K562 treated with DMSO at 1 percent for 24 hours (cell line): ENCODE results near the gene SF1. TPM values are rescaled to one million over a fixed set of nuclear protein-coding genes. Genes with fewer than 3 reads are reported as not detected.

Experiments
- total RNA-seq: library from RNA; unstranded; fragments of 300-600 nt; gene quantifications from 2 replicates; pipeline ENCODE4 v1.2.3, GENCODE V29; 2022; ENCODE audit warnings: low read depth; ENCODE audit not compliant: insufficient read depth

SF1 gene, protein sequence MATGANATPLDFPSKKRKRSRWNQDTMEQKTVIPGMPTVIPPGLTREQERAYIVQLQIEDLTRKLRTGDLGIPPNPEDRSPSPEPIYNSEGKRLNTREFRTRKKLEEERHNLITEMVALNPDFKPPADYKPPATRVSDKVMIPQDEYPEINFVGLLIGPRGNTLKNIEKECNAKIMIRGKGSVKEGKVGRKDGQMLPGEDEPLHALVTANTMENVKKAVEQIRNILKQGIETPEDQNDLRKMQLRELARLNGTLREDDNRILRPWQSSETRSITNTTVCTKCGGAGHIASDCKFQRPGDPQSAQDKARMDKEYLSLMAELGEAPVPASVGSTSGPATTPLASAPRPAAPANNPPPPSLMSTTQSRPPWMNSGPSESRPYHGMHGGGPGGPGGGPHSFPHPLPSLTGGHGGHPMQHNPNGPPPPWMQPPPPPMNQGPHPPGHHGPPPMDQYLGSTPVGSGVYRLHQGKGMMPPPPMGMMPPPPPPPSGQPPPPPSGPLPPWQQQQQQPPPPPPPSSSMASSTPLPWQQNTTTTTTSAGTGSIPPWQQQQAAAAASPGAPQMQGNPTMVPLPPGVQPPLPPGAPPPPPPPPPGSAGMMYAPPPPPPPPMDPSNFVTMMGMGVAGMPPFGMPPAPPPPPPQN
- total RNA-seq: 112 and 115 TPM in 2 replicates

DNA sequence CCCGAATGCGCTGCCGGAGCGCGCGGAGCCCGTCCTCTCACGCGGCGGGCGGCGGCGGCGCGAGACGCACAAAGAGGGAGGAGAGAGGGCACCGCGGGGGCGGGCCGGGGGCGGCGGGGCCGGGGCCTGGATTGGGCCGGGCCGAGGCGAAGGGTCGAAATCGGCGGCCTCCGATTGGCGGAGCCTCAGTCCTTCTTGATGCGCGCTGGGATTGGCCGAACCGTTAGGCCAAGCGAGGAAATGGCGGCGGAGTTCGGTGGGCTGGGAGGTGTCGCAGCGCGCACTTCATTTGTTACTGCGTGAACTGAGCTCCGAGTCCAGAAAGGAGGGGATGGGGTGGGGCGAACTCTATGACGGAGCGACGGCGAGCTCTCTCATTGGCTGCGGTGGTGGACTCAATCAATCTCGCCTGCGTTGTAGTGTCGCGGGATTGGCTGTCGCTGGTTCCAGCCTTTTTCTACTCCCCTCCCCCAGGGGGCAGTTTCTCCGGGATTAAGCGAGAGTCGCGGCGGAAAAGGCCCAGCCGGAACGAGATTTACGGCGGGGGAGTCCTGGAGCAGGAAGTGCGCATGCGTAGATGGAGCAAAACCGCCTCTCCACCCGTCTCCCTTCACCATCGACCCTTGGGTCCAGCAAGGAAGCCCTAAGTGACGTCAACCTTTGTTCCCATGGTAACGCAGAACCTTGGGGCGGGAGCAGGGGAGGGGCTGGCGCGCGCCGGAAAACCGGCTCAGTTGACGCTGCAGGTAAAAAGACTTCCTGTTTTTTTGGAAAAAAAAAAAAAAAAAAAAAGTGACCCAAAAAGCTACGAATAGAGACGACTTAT is at the start of gene SF1:
Gene SF1, minus strand, starts transcription at position 70 of the 826 bp plus-strand sequence. CDS start 150 bp downstream, outside the sequence.

DNA sequence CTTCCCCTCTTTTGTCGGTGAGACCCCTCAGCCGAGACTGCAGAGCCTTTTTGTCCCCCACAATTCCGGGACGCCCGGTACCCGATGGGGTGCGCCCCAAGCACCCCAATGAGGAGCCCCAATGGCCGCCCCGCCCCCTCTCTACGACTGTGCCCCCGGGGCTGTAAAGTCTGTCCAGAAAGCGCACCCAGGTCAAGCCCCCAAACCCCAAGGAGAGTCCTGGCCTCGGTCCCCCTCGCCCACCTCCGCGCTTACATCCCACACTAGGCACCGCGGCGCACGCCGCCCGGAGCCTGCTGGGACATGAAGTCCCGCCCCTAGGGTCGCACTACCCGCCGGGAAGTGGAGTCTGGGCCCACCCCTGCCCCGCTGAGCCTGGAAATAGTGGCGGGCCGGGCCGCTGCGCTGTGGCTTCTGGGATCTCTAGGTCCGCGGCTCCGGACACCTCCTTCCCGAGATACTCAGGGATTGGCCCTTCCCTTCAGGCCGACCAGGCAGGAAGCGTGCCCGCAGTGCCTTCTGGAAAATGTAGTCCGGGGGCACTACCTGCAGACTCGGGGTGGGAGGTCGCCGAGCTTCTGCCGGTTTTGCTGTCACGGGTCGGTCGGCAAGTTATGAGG is 32.0 kb upstream of the SF1 start, which contains the start of gene MEN1:
Gene MEN1, minus strand, starts transcription at position 281 of the 620 bp plus-strand sequence. CDS start 442 bp downstream, outside the sequence.

DNA sequence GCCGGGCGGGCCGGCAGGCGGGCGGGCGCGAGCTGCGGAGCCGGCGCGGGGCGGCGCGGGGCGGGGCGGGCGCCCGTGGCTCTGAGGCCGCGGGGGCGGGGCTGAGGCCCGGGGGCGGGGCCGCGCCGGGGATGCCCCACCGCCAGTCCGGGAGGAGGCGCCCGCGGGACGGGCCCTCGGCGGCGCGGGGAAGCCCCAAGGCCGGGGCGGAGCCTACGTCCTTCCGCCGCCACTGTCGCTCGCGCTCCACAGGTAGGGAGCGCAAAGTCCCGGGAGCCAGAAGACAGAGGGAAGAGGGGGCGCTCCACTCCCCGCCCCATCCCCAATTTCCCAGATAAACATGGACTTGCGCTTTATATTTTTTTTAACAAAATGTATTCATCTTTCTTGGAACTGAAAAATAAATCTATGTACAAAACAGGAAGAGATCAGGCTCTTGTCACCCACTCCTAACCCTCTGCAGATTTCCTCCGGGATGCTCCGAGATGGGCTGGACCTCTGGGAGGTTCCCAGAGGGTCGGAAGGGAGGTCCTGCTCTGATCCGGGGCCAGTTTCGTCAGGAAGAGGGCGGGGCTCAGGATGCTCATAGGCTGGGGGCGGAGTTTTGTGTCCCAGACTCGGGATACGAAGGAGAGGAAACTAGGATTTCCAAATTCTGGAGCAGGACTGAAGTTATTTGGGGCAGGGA is 25.0 kb upstream of the SF1 start, which contains the start of gene MAP4K2:
Gene MAP4K2, minus strand, starts transcription at position 57 of the 688 bp plus-strand sequence. CDS start 65 bp downstream, outside the sequence.

DNA sequence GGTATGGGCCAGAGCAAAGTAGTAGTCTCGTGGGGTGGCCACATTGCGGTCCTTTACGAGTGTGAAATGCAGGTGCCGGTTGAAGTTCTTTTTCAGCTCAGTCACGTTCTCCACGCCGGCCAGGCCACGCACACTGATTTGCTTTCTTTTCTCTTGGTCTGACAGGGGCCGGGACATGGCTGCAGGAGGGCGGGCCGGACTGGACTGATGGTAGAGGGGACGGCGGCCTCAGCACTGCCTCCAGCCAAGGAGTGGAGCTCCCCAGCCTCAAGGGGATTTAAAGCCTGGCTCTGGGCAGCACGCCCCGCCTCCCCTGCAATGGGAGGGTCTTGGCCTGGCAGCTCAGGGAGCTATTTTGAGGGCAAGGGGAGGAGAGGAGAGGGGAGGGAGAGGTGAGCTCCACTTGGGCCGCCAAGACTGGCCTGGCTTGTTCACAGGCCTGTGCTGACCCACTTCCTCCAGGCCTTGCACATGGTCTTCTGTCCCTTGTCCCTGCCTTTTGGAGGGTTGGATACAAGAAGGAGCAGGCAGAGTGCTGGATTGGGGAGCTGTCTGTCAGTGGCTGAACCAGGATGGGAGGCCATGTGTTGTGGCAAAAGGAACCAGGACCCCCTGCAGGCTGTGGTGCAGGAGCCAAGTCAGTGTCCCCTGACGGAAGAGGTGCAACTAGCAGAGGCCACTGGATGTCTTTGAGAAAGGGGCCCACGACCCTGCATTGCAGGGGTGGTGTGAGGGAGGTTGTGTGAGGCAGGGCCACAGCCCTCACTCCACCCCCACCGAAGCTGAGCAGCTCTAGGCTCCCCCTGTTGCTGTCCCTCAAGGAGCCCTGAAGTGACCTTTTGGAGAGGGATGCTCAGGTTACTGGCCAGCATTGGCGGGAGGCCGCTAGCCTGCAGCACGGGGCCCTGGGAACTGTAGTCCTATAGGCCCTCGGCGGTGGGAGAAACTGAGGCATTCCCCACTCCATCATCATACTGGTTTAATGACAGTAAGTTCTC is 18.3 kb downstream of the SF1 start, which contains the start of gene PYGM:
Gene PYGM, minus strand, starts transcription at position 253 of the 998 bp plus-strand sequence. Its CDS starts 76 bp downstream, at position 177.

DNA sequence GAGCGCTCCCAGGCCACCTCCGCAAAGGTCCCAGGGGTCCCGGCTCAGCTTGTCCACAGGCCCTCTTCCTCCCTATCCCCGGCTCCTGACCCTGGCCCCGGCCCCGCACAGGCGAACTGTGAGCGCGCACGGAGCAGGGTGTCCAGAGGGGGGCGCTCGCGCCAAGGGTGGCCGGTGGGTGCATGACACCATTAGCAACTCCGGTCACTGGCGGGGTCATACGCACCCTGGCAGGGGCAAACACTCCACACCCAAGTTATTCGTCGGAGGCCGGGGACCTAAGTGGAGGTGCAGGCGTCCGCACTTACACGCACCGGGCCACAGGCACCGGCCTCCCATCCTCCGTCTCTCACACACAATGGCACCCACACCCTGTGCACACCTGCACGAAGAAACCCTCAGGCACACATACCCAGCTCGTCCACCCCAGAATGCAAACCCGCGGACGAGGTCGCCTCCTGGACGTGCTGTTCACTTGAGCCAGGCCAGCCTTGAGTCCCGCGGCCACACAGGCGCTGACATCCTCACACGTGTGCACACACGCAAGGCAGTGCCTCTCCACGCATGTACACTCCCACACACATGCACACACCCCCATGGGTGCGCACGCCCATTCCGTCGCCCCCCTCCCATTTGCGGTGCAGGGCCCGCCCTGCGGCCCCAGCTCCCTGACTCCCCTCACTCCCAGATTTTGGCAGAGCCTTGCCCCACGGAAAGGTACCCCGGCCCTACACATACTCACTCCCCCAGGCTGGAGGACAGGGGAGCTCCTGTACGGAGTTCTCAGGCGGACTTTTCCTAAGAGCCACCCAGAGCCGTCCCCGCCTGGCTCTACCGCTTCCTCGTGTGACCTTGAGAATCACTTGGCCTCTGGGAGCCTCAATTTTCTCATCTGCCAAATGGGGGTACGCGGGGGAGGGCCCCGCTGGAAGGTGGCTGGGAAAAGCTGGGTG is 34.5 kb downstream of the SF1 start, which contains the start of gene RASGRP2:
Gene RASGRP2, minus strand, starts transcription at position 552 of the 953 bp plus-strand sequence. CDS start 1,276 bp downstream, outside the sequence.

DNA sequence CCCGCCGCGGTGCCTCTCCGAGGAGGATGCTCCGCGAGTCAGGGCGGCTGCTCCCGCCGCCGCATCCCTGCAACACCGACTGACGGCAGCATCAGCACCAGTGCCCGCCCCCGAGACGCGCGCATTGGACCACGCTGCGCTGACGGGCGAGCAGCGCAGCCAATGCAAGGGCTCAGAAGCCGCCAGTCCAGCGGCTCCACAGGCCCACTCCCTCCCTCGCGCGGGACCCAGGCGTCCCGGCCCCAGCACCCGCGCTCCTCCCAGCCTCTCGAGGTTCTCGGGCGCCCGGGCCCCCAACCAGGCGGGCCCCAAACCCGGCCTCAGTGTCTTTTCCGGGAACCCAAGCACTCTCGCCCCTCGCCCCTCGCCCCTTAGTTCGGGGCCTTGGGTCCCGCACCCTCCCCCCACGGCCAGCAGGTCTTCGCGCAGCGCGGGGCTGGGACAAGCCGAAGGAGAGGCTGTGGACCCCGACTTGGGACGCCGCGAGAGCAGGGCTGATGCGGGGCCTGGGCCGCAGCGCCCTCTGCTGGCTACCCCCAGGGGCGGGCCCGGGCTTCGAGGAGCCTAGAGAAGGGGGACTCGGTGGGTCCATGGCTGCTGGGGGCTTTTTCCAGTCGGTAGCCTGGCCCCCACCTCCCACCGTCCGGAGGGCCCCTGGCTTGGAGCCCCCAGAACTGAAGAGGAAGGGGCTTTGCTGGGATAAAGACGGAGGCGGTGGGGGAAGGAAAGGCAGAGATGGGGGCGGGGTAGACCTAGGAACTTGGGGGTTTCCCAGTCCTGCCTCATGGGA is 55.0 kb downstream of the SF1 start, which contains the start of gene NRXN2:
Gene NRXN2, minus strand, starts transcription at position 81 of the 790 bp plus-strand sequence. CDS start 9,498 bp downstream, outside the sequence.

Other genes starting within 250 kb of the SF1 start
- 0.24 TPM in 1 of 2 replicates, not detected in the other for gene SLC22A11, start 222.6 kb downstream of the SF1 start, total RNA-seq
- gene SLC22A12, start 187.3 kb downstream of the SF1 start, total RNA-seq: not detected in 2 replicates
- 0.12 TPM in 1 of 2 replicates, not detected in the other for gene NRXN2, start 55.3 kb downstream of the SF1 start, total RNA-seq
- 4.1 and 9.6 TPM in 2 replicates for gene RASGRP2, start 34.4 kb downstream of the SF1 start, total RNA-seq
- 3.0 and 3.3 TPM in 2 replicates for gene PYGM, start 18.6 kb downstream of the SF1 start, total RNA-seq
- gene MAP4K2, start 24.7 kb upstream of the SF1 start, total RNA-seq: 14.9 and 18.6 TPM in 2 replicates
- gene MEN1, start 32.0 kb upstream of the SF1 start, total RNA-seq: 49.6 and 56.7 TPM in 2 replicates
- 8.8 and 8.9 TPM in 2 replicates for gene CDC42BPG, start 66.1 kb upstream of the SF1 start, total RNA-seq
- gene EHD1, start 100.1 kb upstream of the SF1 start, total RNA-seq: 69.7 and 74.6 TPM in 2 replicates
- gene ATG2A, start 138.7 kb upstream of the SF1 start, total RNA-seq: 70.0 and 70.9 TPM in 2 replicates
- 15.6 and 16.7 TPM in 2 replicates for gene PPP2R5B, start 146.1 kb upstream of the SF1 start, total RNA-seq
- not detected in 2 replicates for gene GPHA2, start 157.4 kb upstream of the SF1 start, total RNA-seq
- 0.31 TPM in 1 of 2 replicates, not detected in the other for gene MAJIN, start 193.6 kb upstream of the SF1 start, total RNA-seq
- 10.3 TPM in 2 replicates for gene BATF2, start 218.4 kb upstream of the SF1 start, total RNA-seq
- 131 and 142 TPM in 2 replicates for gene ARL2, start 235.6 kb upstream of the SF1 start, total RNA-seq
- gene SNX15, start 248.9 kb upstream of the SF1 start, total RNA-seq: 53.8 and 58.4 TPM in 2 replicates